Measurements from ENCODE around the gene ARL4A.
A peak's percentile ranks its signal among the peaks of the same experiment; 100 is the strongest.
"Not testable (repeated sequence)": the region's sequence is repeated elsewhere in the genome, so short reads cannot be mapped to it uniquely, and the experiment has no call there.

ARL4A gene

DNA sequence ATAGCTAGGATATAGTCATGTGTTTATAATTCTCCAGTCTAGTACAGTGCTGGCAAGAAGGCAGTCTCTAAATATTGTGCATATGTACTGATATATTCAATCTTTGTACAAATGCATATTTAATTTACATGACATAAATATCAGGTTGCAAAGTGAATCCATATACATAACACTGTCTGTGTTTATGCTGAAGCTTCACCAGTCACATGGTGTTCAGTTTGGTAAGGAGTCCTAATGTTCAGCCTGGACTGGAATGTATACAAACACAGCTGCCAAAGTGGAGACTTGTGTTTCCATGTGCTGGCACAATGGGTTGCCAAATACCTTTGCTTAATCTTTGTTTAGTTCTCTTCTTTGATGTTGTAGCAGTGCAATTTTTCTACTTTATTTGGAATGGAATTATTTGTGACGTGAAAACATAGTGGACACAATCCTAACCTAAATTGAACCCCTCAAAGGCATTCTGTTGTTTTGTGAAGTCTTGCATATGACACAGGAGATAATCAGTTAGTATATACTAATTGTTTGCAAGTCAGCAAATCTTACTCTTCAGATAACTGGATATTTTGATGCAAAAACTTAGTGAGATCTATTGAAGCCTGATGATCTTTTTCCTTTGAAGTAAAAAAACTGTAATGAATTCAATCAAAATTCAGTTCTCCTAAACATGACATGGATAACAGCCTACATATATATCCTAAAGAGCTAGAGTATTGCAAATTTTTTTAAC, 17.3 kb upstream of the ARL4A start:
- no peak for DNase-seq

DNA sequence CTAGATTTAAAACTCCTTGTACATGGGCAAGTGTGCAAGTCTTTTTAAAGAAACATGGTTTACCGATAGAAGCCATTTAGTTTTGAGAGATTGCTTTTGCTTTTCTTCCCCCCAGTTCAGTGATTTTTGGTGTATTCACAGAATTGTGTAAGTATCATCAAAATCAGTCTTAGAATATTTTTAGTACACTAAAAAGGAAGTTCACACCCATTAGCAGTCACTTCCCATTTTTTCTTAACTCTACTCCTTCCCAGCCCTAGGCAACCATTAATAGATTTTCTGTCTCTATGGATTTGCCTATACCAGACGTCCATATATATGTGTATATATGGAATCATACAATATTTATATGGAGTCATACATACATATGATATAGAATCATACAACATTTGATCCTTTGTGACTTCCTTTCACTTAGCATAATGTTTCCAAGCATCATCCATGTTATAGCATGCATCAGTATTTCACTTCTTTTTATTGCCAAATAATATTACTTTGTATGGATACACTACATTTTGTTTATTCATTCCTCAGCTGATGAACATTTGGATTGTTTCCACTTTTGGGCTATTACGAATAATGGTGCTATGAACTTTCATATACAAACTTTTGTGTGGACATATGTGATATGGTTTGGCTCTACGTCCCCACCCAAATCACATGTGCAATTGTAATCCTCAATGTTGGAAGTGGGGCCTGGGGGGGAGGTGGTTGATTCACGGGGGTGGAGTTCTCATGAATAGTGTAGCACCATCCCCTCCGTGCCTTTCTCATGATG, 16.5 kb upstream of the ARL4A start:
- DNase-seq, result no peak

DNA sequence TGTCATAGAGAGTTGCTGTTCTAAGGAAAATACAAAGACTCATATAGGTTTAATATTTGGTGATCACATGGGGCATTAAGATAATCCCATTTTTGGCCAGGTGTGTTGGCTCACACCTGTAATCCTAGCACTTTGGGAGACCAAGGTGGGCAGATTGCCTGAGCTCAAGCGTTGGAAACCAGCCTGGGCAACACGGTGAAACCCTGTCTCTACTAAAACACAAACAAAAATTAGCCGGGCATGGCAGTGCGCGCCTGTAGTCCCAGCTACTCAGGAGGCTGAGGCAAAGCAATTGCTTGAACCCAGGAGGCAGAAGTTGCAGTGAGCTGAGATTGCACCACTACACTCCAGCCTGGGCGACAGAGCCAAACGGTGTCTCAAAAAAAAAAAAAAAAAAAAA, 14.0 kb upstream of the ARL4A start:
- not testable (repeated sequence) for DNase-seq

DNA sequence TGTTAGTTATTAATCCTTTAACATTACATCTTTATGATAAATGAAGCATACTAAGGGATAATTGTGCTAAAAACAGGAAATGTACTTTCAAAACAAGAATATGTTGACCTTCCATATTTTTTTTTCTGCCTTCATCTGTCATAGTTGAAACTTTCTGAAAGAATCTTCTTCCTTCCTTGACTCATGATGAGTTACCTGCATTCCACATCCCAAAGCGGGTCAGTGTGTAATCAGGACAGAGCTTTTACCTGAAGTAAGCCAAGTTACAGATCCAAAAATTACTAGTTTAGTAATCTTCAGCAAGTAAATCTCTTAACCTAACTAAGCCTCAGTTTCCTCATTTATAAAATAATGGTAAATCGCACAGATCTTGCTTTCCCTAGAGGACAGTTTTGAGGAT, 13.4 kb upstream of the ARL4A start:
- DNase-seq, result no peak

DNA sequence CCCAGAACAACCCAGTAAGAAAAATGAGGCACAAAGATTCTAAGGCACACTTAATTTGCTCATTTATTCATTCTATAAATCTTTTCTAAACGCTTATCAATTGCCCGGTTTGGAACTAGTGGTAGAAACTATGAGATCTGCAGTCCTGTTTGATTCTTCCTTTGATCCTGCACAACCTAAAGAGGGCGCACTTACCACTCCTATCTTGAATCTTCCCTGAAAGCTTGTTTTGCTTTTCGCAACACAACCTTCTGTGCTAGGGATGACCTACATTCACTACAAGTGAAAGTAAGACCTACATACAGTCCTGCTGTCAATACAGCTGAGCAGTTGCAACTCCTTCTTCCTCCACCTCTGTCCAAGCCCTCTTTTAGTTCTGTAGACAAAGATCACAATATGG, 12.6 kb upstream of the ARL4A start:
- peak; percentile 30 to 55 for DNase-seq

DNA sequence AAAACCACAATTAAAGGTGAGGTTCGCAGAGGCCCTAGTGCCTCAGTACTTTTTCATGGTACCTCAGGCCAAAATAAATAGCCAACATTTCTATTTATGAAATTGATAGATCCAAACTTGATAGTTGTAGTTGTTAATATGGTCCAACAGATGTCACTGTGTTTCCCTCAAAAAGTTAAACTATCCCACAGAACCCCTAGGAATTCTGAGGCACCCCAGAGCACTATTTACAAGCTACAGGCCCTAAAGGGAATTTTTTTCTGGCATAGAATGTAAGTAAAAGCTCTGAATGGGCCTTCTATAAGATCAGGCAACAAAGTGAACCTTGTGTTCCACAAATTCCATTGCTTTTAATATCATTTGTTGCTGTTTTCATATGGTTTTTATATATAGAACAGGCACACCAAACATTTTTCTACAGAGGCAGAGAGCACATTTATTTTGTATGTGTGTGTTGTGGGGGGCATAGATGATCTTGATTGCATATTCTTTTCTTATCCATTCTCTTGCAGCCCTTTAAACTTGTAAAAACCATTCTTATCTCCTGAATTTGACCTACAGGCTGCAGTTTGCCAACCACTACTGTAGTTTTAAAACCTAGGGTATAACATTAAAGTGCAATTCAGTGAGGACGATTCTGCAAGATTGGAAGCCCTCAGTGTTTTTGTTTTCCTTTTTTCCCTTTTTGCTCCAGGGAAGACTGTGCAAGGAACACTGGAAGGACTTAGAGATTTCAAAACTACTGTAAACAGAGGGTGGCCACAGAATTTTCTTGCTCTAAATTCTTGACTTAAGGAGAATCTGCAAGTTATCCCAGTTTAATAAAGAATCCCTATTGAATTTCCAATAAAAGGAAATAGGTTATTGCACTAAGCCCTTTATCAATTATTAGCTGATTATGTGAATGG, 3.5 kb upstream of the ARL4A start:
- DNase-seq, result peak in 1 of 2 experiments; percentile 27

DNA sequence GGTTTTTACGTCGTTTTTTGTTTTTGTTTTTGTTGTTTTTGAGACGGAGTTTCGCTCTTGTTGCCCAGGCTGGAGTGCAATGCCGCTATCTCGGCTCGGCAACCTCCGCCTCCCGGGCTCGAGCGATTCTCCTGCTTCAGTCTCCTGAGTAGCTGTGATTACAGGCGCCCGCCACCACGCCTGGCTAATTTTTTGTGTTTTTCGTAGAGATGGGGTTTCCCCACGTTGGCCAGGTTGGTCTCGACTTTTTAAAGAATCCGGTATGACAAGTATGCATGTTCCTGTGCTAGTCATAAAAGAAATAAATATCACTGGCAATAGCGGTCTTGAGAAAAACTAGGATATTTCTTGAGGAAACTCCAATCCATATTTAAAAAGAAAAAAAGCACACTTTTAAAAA, 2.7 kb upstream of the ARL4A start:
- DNase-seq, result no peak

DNA sequence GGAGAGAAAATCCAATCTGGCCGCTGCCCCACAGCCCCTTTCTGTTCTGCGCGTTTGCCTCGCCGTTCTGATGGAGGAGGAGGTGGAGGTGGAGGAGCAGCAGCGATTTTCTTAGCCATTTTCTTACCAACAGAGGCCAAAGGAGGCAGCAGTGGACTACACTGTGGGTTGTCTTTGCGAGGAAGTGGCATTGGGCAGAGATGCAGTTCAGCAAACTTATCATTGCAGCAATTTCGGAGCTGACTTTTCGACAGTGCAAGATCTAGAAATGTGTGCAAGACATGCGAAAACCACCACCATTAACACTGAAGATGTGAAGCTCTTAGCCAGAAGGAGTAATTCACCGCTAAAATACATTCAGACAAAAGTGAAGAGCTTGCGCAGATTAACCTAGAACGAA, 1.9 kb upstream of the ARL4A start:
- peak in 1 of 2 experiments; percentile 19 for DNase-seq

DNA sequence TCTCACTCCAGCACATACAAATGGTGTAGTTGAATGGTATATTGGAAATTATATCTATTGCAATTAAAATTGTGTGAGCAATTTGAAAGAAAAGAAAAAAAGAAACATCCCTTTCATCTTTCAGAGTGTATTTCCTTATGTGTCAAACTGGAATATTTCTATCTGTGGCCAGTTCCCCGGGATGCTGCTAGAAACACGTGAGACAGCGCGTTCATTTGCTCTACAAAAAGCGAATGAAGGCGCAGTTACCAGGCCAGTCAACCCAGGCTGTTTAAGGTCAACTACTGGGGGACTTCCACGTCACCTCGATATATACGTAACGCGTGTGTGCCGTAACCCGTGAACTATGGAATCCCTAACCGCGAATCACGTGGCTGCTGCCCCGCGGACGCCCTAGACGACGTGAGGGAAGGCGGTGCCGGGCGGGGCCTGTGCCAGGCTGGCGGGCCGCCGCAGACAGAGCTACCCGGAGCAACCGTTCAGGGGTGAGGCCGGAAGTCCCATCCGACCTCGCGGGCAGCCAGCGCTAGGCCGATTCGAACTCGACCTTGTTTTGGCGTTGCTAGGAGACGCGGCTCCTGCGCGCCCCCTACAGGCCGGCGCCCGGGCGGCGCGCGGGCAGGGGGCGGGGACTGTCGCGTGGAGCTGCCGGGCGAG, 1.1 kb upstream of the ARL4A start:
- peak; percentile 93 to 97 for DNase-seq

DNA sequence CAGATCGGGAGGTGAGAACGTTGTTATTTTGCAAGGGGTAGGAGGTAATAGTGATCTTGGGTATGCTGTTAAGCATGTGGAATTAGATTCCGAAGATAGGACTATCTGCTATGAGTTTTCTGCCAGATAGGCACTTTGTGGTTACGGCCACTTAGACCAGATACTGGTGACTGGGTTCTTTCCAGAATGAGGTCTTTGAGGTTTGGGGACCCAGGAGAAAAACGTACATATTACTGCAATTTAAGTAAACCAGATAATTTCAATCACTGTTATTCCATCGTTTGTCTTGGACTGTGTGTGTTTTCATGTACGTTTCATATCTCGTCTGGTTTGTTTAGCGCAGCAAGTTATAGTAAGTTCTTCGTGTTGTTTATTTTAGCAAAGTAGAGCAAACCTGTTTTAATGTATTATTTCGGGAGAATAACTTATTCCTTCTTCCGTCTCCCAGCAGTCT, 312 bp downstream of the ARL4A start:
- no peak for DNase-seq

DNA sequence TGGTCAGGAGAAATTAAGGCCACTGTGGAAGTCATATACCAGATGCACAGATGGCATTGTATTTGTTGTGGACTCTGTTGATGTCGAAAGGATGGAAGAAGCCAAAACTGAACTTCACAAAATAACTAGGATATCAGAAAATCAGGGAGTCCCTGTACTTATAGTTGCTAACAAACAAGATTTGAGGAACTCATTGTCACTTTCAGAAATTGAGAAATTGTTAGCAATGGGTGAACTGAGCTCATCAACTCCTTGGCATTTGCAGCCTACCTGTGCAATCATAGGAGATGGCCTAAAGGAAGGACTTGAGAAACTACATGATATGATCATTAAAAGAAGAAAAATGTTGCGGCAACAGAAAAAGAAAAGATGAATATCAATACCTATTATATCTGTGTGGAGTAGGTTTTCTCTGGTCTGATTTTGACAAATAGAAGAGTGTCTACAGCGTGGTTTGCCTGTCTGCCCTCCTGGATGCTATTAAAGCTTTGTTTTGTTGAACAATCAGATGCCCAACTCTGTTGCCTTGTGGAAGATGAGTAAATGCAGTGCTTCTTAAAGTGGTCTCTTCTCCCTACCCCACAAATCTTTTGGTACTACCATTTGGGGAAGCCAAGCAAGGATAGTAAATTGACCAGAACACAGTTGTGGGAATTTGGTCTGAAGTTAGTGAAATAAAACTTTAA, 1.2 kb downstream of the ARL4A start:
- not testable (repeated sequence) for DNase-seq

DNA sequence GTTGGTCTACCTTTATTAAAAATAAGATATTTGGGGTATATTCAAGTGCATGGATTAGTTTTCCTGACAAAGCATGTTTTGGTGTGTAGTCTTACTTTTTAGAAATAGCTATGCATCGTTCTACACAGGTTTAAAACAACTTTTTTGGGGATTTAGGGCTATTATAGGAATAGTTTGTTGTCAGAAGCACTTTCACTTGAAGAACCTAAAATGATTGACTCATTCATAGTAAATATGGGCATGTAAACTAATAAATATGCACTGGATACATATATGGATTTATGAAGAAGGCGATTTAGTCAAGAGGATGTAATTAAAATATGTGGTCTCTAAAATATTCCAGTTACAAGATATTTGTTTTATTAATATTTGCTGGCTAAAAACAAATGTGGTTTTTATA, 2.0 kb downstream of the ARL4A start:
- DNase-seq, result no peak

DNA sequence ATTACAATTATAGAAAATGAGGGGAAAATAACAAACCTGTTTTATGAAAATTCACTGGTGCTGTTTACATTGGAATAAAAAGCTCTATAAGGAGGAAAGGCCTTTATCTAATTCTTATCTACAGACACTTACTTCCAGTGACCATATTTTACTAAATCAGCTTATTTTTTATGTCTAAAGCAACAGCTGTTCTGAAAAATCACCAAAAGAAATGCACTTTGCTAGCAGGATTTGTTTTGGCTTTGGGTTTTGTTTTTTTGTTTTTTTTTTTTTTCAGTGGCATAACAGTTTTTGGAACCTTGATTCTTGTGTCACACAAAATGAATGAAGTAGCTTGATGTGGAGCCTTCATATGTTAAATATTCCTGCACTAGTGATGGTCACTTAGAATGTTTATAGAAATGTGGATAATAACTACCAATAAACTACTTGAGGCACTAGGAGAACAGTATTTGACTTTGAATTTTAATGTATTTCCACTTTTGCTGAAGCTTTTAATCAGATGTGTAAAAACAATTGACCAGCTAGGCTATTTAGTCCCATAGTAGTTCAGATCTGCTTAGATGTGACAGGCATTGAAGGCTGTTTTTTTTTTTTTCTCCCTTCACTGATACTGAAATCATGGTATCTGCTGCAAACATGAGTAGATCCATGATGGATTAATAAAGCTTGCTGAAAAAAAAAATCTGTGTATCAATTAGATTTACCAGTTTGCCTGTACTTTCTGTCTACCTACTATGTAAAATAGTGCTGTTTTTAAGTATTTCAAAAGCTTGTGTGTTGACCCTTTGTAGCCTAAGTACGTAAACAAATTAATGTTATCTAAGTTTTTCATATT, 2.8 kb downstream of the ARL4A start:
- no peak for DNase-seq

DNA sequence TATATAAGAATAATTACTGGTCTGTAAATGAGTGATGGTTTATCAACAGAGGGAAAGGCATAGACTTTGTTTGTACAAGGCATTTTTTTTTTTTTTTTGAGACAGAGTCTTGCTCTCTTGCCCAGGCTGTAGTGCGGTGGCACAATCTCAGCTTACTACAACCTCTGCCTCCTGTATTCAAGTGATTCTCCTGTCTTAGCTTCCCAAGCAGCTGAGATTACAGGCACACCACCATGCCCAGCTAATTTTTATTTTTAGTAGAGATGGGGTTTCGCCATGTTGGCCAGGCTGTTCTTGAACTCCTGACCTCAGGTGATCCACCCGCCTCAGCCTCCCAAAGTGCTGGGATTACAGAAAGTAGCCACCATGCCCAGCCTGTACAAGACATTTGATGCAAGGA, 4.0 kb downstream of the ARL4A start:
- DNase-seq, result not testable (repeated sequence)

DNA sequence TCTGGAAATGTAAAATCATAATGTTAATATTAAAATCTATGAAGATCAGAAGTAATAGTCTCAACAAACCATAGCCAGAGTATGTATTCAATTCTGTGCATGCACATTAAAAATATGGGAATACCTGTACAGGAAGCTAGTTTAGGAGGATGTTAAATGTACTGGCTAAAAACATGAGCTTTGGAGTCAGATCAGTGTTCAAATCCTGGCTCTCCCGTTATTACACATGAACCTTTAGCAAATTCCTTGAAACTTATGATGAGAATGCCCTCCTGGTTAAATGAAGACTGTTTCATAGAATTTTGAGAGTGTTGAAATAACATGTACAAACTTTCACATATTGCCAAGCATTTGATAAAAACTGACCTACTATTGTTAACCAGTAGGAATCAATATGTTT, 4.6 kb downstream of the ARL4A start:
- DNase-seq, result no peak

DNA sequence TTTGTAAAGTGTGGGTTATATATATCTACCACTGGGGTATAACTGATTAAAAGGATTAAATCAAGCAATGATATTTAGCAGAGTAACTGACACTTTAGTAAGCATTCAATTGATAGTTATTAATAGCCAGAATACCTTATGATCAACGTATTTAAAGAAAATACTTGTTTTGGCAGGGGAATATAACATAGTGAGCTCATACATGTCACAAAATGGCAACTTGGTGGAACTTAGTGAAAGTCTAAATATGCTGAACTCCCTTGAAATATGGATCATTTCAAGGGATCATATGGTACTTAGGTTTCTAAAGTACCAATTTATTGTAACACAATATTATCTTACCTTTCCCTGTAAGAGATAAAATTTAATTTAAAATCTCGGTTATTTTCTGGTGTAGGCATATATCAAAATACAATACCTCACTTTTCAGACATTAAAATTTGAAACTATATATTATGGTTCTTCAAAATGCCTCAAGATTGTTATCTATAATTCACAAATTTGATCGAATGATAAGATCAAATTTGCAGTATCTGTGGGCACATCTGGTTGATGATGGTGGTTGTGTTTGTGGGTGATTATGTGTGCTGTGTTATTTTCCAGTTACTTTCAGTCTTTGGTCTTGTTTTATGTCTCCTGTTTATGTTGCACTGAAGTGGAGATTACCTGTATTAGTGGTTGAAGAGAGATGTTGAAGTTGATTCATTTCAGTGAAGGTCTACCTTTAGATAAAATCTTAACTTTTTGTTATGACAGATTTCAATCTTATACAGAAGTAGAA, 5.2 kb downstream of the ARL4A start:
- DNase-seq, result no peak

DNA sequence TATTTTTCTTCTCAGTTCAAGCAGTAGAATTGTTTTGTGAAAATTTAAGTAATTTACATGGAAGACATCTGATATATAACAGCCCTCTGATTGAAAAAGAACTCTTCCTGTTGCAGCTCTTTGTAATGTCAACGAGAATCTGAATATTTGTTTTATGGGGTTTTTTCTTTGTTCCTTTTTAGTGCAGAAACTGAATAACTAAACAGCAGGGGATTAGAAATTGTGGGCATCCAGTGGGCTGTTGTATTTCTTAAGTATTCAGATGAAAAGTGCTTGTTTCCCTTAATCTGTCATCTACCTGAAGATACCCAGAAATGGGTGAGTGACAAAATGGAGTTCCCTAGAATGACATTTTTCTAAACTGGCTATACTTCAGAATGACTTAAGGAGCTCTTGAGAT, 7.4 kb downstream of the ARL4A start:
- no peak for DNase-seq

DNA sequence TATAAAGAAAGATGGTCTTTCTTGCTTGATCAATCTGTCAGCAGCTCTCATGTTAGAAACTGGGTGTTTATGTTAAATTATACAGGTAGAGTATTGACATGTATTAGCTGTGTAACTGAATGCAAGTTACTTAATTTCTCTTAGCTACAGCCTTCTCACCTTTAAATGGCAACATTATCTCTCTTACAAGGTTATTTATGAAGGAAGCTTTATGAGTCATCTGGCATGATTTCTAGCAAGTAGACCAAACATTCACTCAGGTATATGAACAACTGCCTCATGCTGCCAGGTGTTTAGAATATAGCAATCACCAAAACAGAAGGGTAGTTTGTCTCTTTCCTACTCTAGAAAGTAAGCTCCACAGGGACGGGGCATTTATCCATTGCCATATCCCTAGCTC, 8.5 kb downstream of the ARL4A start:
- no peak for DNase-seq

DNA sequence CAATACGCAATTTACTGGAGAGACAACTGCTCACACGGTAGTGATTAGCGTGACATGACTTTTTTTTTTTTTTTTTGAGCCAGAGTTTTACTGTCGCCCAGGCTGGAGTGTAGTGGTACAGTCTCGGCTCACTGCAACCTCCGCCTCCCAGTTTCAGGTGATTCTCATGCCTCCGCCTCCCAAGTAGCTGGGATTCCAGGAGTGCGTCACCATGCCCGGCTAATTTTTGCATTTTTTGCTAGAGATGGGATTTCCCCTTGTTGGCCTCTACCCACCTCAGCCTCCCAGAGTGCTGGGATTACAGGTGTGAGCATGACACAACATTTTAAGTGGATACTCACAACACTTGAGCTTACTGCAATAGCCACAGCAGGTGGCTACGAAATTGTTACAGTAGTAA, 11.9 kb downstream of the ARL4A start:
- DNase-seq, result no peak

DNA sequence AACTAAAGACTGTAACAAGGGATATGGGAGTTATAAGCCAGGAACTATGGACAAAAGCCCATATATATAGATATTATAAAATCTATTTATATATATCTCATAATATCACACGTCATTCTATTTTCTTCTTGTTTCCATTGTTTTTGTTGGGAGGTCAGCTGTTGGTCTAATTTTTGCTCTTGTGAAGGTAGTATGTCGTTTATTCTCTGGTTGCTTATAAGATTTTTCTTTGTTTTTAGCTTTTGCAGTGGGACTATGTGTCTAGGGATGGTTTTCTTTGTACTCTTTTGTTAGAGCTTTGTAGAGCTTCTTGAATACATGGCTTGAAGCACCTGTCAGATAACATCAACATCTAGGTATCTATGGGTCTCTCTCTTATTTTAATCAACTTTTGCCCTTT, 14.0 kb downstream of the ARL4A start:
- no peak for DNase-seq
